Measurements from ENCODE around the gene RGS13. TPM values are rescaled to one million over a fixed set of nuclear protein-coding genes. Genes with fewer than 3 reads are reported as not detected.
A peak's percentile ranks its signal among the peaks of the same experiment; 100 is the strongest.

RGS13 gene
- total RNA-seq, 2 experiments from 2014 or later, result not detected

DNA sequence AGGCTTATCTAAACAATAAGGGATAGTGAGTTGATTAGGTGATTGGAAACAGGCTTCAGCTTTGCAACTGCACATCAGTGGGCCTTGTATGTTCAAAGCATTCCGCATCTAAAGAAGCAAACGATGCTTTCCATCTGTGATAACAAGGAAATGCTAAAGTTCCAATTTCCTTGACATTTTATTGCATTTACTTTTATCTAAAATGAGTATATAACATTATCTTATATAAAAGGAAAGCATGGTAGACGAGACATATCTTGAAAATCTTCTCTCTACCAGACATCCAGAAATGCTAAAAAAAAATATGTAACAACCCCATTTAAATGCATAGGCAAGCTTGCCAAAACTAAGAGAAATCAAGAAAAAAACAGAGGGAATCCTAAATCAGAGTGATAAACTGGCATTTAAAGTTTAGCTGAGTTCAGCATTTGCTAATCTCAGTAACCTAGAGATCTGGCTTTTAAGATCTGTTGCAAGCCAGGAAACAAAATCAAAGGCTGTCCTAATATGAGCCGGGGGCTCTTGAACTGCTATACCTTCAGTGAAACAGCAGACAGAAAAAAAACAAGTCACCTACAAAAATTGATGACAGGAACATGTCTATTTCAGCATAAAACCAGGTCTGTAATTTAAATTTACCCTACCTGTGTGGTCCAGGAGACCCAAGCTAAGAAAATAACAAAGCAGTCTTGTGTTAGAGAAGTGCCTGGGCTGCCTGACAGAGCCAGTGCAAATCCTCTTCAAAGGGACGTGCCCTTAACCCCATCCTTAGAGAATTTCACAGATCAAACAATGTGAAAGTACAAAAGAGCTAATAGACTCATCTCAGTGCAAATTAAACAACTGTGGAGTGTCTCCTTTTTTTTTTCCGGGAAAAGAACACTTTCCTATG is 3.1 kb upstream of the RGS13 start:
- no peaks in the 10 kb centered on the region for H3K4me1 Mint-ChIP-seq (ENCODE audit: low read depth)
- TF ChIP-seq, protein P1, sequence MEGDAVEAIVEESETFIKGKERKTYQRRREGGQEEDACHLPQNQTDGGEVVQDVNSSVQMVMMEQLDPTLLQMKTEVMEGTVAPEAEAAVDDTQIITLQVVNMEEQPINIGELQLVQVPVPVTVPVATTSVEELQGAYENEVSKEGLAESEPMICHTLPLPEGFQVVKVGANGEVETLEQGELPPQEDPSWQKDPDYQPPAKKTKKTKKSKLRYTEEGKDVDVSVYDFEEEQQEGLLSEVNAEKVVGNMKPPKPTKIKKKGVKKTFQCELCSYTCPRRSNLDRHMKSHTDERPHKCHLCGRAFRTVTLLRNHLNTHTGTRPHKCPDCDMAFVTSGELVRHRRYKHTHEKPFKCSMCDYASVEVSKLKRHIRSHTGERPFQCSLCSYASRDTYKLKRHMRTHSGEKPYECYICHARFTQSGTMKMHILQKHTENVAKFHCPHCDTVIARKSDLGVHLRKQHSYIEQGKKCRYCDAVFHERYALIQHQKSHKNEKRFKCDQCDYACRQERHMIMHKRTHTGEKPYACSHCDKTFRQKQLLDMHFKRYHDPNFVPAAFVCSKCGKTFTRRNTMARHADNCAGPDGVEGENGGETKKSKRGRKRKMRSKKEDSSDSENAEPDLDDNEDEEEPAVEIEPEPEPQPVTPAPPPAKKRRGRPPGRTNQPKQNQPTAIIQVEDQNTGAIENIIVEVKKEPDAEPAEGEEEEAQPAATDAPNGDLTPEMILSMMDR (IDR thresholded peaks at IDR 0.05), result no peak
- no peak overlapping the region for H3K4me3 Mint-ChIP-seq
- H3K9me3 Mint-ChIP-seq, result no peaks in the 10 kb centered on the region
- peaks cover 6% of the 10 kb centered on the region for H3K27me3 Mint-ChIP-seq
- ATAC-seq (no peak), DNase-seq (no peak)
- no peaks in the 10 kb centered on the region for H3K36me3 Mint-ChIP-seq (ENCODE audit: low read depth)
- ChIA-PET CTCF (interaction anchor here (1.0 kb wide), 1 partner anchor 22 kb away, joined by 4 read pairs; no protein-coding TSS in a partner anchor), POLR2A (no interaction called here)
- intact Hi-C loops (cut with micrococcal nuclease), result loop anchor here (10.0 kb wide), 1 partner anchor 172 kb away; the partner anchor contains the start of gene RGS2
- H3K27ac Mint-ChIP-seq, result no peak overlapping the region

DNA sequence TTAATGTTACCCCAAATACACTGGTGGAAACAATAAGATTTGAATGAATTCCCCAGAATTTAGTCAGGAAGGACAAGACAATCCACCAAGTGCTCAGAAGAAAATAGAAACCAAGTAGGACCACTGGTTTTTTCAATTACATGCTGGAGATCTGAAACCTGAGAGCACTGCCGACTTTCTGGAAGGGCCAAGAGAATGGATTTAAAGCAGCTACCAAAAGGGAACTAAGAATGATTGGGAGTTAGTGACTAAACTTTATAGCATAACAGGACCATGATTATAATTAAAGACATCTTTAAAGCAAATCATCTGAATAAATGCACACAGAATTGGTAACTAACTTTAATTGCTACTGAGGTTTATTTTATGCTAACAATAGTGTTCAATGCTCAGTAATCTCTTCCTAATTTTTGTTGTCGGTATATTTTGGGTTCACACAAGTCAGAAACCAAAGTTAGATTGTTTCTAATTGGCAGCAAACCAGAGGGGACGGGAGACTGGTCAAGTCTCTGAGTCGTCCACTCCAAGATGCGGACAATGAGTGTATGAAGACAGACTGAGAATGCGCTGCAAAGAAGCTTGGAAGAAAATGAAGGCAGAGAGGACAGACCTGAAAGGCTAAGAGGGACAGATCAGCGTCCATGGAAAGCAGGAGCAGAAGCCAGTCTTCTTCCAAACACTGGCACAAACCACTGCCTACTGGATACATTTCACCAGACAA is 2.3 kb upstream of the RGS13 start:
- Mint-ChIP-seq H3K4me3 (no peak overlapping the region), H3K4me1 (ENCODE audit: low read depth) (no peaks in the 10 kb centered on the region), H3K9me3 (no peaks in the 10 kb centered on the region), H3K36me3 (ENCODE audit: low read depth) (no peaks in the 10 kb centered on the region), H3K27ac (no peak overlapping the region), H3K27me3 (peaks cover 6% of the 10 kb centered on the region)
- ChIA-PET CTCF (interaction anchor here (1.0 kb wide), 1 partner anchor 23 kb away, joined by 4 read pairs; no protein-coding TSS in a partner anchor), POLR2A (no interaction called here)
- DNase-seq (no peak), ATAC-seq (no peak)
- TF ChIP-seq, protein P1 (IDR thresholded peaks at IDR 0.05), result no peak
- intact Hi-C loops (cut with micrococcal nuclease), result loop anchor here (10.0 kb wide), 1 partner anchor 171 kb away; the partner anchor contains the start of gene RGS2

DNA sequence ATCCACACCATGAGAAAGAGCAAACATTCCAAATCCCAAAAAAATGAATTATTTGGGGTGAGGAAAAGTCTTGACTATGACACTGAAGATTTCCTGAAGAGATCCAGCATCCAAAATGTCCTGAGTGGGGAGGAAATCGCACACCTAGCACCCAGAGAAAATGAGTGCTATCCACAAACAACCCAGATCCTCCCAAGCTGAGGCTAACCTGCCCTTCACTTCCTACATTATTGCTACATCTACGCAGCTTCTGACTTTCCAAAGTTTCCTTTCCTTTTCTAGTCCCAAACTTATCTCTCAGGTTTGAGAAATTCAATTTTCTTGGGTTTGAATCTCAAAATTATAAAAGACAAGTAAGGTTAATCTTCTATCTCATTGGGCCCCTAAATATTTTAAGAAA is 906 bp upstream of the RGS13 start:
- DNase-seq, result no peak
- no peak overlapping the region for H3K27ac Mint-ChIP-seq
- H3K9me3 Mint-ChIP-seq, result no peaks in the 10 kb centered on the region
- H3K36me3 Mint-ChIP-seq (ENCODE audit: low read depth), result no peaks in the 10 kb centered on the region
- H3K27me3 Mint-ChIP-seq, result peaks cover 6% of the 10 kb centered on the region
- TF ChIP-seq, protein P1 (IDR thresholded peaks at IDR 0.05), result no peak
- ATAC-seq, result no peak
- intact Hi-C loops (cut with micrococcal nuclease), result loop anchor here (10.0 kb wide), 1 partner anchor 170 kb away; the partner anchor contains the start of gene RGS2
- peaks cover 8% of the 10 kb centered on the region for H3K4me1 Mint-ChIP-seq (ENCODE audit: low read depth)
- POLR2A ChIA-PET, result no interaction called here
- CTCF ChIA-PET, result no interaction called here
- no peak overlapping the region for H3K4me3 Mint-ChIP-seq

DNA sequence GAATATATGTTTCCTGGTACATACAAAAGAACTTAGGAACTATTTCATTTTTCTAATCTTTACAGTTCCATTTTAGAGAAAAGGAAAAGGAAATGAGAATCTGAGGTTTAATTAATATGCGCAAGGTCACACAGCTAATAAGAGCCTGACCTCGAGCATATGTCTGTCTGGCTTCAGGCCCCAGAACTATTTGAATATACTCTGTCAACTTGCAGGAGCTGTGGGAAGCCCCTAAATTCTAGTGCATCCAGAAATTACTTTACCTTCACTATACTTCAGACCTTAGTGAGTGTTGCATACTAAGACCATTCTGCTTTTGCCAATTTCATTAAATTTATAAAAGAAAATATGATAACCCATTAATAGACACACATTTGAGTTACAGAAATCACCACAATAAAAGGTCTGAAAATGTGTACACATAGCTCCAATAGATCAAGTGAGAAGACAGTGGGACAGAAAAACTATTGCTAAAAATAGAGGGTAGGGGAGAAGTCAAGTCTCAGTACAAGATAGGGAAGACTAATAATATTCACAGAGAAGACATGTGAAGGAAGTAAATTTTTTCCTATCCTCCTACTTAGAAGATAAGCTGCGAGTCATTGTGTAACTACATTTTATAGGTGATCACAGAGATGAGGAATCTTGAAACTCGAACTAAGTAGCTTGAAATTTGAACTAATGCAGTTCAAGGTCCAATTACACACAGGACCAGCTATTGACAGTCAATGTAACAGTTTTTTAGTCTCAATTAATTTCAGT is 3.8 kb downstream of the RGS13 start:
- Mint-ChIP-seq H3K9me3 (no peaks in the 10 kb centered on the region), H3K4me1 (ENCODE audit: low read depth) (peaks cover 8% of the 10 kb centered on the region), H3K27me3 (peaks cover 4% of the 10 kb centered on the region), H3K36me3 (ENCODE audit: low read depth) (no peaks in the 10 kb centered on the region), H3K4me3 (no peak overlapping the region), H3K27ac (peak overlapping the region; percentile 61)
- TF ChIP-seq, protein P1 (IDR thresholded peaks at IDR 0.05), result no peak
- ChIA-PET CTCF (no interaction called here), POLR2A (no interaction called here)
- DNase-seq (peak; percentile 4), ATAC-seq (peak; percentile 85)
- intact Hi-C loops (cut with micrococcal nuclease), result loop anchor here (10.0 kb wide), 1 partner anchor 165 kb away; the partner anchor contains the start of gene RGS2
